K562 (cell line): Measurements from ENCODE around the gene PRPSAP1. TPM values are rescaled to one million over a fixed set of nuclear protein-coding genes. Genes with fewer than 3 reads are reported as not detected.

Experiments
- AFF4 ChIP-seq: sonication (generic); formaldehyde crosslinking; IDR thresholded peaks from 2 replicates; pipeline ENCODE4 v1.8.0; 2023; ENCODE audit warnings: mild to moderate bottlenecking, missing genetic modification reagents
- CBFA2T3 ChIP-seq: fragments of 450-650 bp; IDR thresholded peaks from 2 replicates; pipeline ENCODE4 v1.6.1; 2017
- CGGBP1 ChIP-seq: fragments of 250-450 bp; sonication (Bioruptor Pico); IDR thresholded peaks from 2 replicates; pipeline ENCODE4 v1.9.0; 2021; ENCODE audit warnings: mild to moderate bottlenecking
- CREB5 ChIP-seq: fragments of 250-450 bp; sonication (Bioruptor Pico); IDR thresholded peaks from 2 replicates; pipeline ENCODE4 v1.5.0; 2020; ENCODE audit warnings: mild to moderate bottlenecking
- FOXJ2 ChIP-seq: fragments of 200-800 bp; sonication (Bioruptor generic); IDR thresholded peaks from 2 replicates; pipeline ENCODE4 v1.6.1; 2016; ENCODE audit warnings: missing genetic modification characterization, missing compliant biosample characterization
- HSF4 ChIP-seq: fragments of 250-450 bp; sonication (Bioruptor Pico); IDR thresholded peaks from 2 replicates; pipeline ENCODE4 v2.1.2; 2022; ENCODE audit warnings: mild to moderate bottlenecking, moderate library complexity, borderline replicate concordance
- ILK ChIP-seq: fragments of 450-650 bp; IDR thresholded peaks from 2 replicates; pipeline ENCODE4 v1.6.1; 2016; ENCODE audit warnings: missing genetic modification characterization, low read depth, mild to moderate bottlenecking, missing compliant biosample characterization, moderate library complexity, borderline replicate concordance
- MYBL2 ChIP-seq, 2 experiments: fragments of 450-650 bp in 1 of 2; sonication (generic) in 1 of 2; formaldehyde crosslinking in 1 of 2; IDR thresholded peaks; 2 replicates each; pipeline versions ENCODE4 v1.6.1 to v1.8.1; 2017 to 2022; ENCODE audit warnings: borderline replicate concordance in 1 of 2, inconsistent platforms in 1 of 2, low read depth in 1 of 2, mild to moderate bottlenecking in 1 of 2, missing genetic modification reagents in 1 of 2, moderate library complexity in 1 of 2
- NELFE ChIP-seq: IDR thresholded peaks from 2 replicates; pipeline ENCODE4 v1.6.1; 2011; ENCODE audit warnings: mild to moderate bottlenecking; ENCODE audit not compliant: insufficient read depth, insufficient read length
- NR2F6 ChIP-seq: fragments of 450-650 bp; formaldehyde crosslinking; IDR thresholded peaks from 2 replicates; pipeline ENCODE4 v1.4.0; 2020; ENCODE audit warnings: mild to moderate bottlenecking
- PTTG1 ChIP-seq: fragments of 450-650 bp; IDR thresholded peaks from 2 replicates; pipeline ENCODE4 v1.6.1; 2016; ENCODE audit warnings: low read depth, mild to moderate bottlenecking, missing genetic modification characterization, missing compliant biosample characterization
- SIX5 ChIP-seq, 2 experiments: IDR thresholded peaks; 2 replicates each; pipeline ENCODE4 v1.6.1; 2011; ENCODE audit warnings: low read length in 2 of 2, borderline replicate concordance in 1 of 2, low read depth in 1 of 2, mild to moderate bottlenecking in 1 of 2, moderate library complexity in 1 of 2; ENCODE audit not compliant: insufficient read depth in 1 of 2
- SNAPC5 ChIP-seq: fragments of 250-450 bp; sonication (Bioruptor Pico); IDR thresholded peaks from 2 replicates; pipeline ENCODE4 v1.8.0; 2021; ENCODE audit warnings: moderate library complexity, mild to moderate bottlenecking, inconsistent platforms
- ZBTB7A ChIP-seq: IDR thresholded peaks from 2 replicates; pipeline ENCODE4 v1.6.1; 2011; ENCODE audit warnings: low read depth, mild to moderate bottlenecking, low read length, moderate library complexity, borderline replicate concordance; ENCODE audit not compliant: control insufficient read depth
- ZBTB8A ChIP-seq: fragments of 450-650 bp; IDR thresholded peaks from 2 replicates; pipeline ENCODE4 v1.6.1; 2018; ENCODE audit warnings: mild to moderate bottlenecking, moderate library complexity; ENCODE audit not compliant: partially characterized antibody
- ZKSCAN1 ChIP-seq: fragments of 150-350 bp; IDR thresholded peaks from 2 replicates; pipeline ENCODE4 v1.6.1; 2016; ENCODE audit warnings: low read depth, low read length
- ZNF408 ChIP-seq: fragments of 250-450 bp; sonication (Bioruptor Pico); IDR thresholded peaks from 2 replicates; pipeline ENCODE4 v1.4.0; 2020; ENCODE audit warnings: low read depth, mild to moderate bottlenecking, moderate library complexity
- ZNF512 ChIP-seq: IDR thresholded peaks from 2 replicates; pipeline ENCODE4 v1.6.1; 2016; ENCODE audit warnings: missing genetic modification characterization, missing compliant biosample characterization
- polyA plus RNA-seq, 8 experiments: library from polyadenylated mRNA; depleted of rRNA in 4 of 8; stranded (reverse) in 5 of 8; unstranded in 3 of 8; fragments of >200 nt; fragmentation: Nextera tagmentation in 2 of 8; fragmentation: Illumina TruSeq in 1 of 8; extraction: Ambion mirVana in 2 of 8; extraction: Trizol in 1 of 8; gene quantifications; 2 replicates each; pipeline versions ENCODE4 v1.2.1 to v1.2.3, GENCODE V29; 2011 to 2014; ENCODE audit warnings: inconsistent platforms in 1 of 8, missing spikeins in 1 of 8
- total RNA-seq, 7 experiments: library from RNA; depleted of rRNA in 6 of 7; stranded (reverse); fragments of >200 nt in 6 of 7; fragmentation: Illumina TruSeq in 2 of 7; extraction: Trizol in 2 of 7; gene quantifications; 2 replicates each; pipeline versions ENCODE4 v1.2.1 to v1.2.3, GENCODE V29; 2011 to 2021; ENCODE audit warnings: low replicate concordance in 1 of 7

The PRPSAP1 gene
- total and polyA plus RNA-seq, 9 of the 15 experiments (the other 6 are each of a cell fraction or from before 2014, with no cell fraction given): 21.9 to 77.1 (median 40.8) TPM

GRCh38 chr17:76384222-76384986 lies 30.7 kb upstream of the PRPSAP1 start, which contains the start of gene SPHK1 (continued):
- peak; percentile 37; the same call in 1 of the 2 replicates for TF ChIP-seq ZBTB7A
- no peak for TF ChIP-seq ZNF408 (CRISPR knock-in tag)
- TF ChIP-seq NELFE: no peak
- TF ChIP-seq SIX5 (IDR thresholded peaks at IDR 0.05; ENCODE audit: borderline replicate concordance in 1 of 2, insufficient read depth in 1 of 2, low read depth in 1 of 2, low read length in 2 of 2): no peak
- TF ChIP-seq ZKSCAN1: no peak
- no peak for TF ChIP-seq CREB5 (CRISPR knock-in tag)
- TF ChIP-seq CBFA2T3: no peak
- TF ChIP-seq ZBTB8A: no peak
- no peak for TF ChIP-seq CGGBP1 (CRISPR knock-in tag)
- no peak for TF ChIP-seq AFF4 (CRISPR knock-in tag)
- no peak for TF ChIP-seq MYBL2 (IDR thresholded peaks at IDR 0.05; ENCODE audit: low read depth)
- no peak; the same call in 1 of the 2 replicates for TF ChIP-seq MYBL2 (CRISPR knock-in tag; IDR thresholded peaks at IDR 0.05; ENCODE audit: borderline replicate concordance)
- TF ChIP-seq FOXJ2: no peak
- TF ChIP-seq ILK: no peak
- TF ChIP-seq ZNF512: no peak
- TF ChIP-seq NR2F6 (CRISPR knock-in tag): no peak
- no peak for TF ChIP-seq PTTG1
- TF ChIP-seq SNAPC5 (CRISPR knock-in tag): no peak
- no peak for TF ChIP-seq HSF4 (CRISPR knock-in tag)
